Measurements from ENCODE around the gene CCDC28A. TPM values are rescaled to one million over a fixed set of nuclear protein-coding genes. Genes with fewer than 3 reads are reported as not detected.
"Not testable (repeated sequence)": the region's sequence is repeated elsewhere in the genome, so short reads cannot be mapped to it uniquely, and the experiment has no call there.

Gene CCDC28A
- total RNA-seq, 6 donors from 2014 or later = 12.7 to 39.6 (median 22.8) TPM

GRCh38 chr6:138727182-138727581, 46.4 kb upstream of the CCDC28A start:
- no peak for DNase-seq
- H3K4me3 ChIP-seq = no peak overlapping the region
- H3K4me1 ChIP-seq = peaks cover 0 to 11% (median 9%) of the 10 kb centered on the region in 4 donors
- ATAC-seq (ENCODE audit: low FRiP score in 2 of 2) = no peak
- H3K9me3 ChIP-seq = no peaks in the 10 kb centered on the region
- no peak overlapping the region for H3K27ac ChIP-seq
- H3K27me3 ChIP-seq = no peaks in the 10 kb centered on the region
- WGBS, 2 donors = 64 to 67% methylated on average over 3 of the region's 3 CpGs
- no peaks in the 10 kb centered on the region for H3K36me3 ChIP-seq
- TF ChIP-seq POLR2A (IDR thresholded peaks at IDR 0.05) = no peak
- no peak for TF ChIP-seq POLR2AphosphoS5 (IDR thresholded peaks at IDR 0.05)
- TF ChIP-seq EP300 (IDR thresholded peaks at IDR 0.05) = no peak
- TF ChIP-seq CTCF (IDR thresholded peaks at IDR 0.05) = no peak

DNA sequence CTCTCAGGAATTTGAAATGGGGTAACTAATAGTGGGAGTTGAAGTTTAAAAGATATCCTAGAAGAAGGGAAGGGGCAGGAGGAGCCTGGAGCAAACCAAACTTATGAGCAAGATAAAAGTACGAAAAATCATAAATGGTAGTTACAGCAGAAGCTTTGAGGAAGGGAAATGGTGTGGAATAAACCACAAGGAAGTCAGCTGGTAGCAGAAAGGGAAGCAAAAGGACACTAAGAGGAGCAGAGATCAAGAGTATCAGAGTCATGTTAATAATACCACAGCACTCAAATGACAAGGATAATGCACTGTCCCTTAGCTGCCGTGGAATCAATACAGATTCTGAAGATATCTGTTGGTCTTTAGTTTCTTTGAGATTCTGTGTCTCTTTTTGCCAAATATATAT, 44.9 kb upstream of the CCDC28A start:
- peak in 1 of 2 donors; percentile 56 for ATAC-seq (ENCODE audit: low FRiP score in 2 of 2)
- TF ChIP-seq CTCF (IDR thresholded peaks at IDR 0.05) (no peak), POLR2A (IDR thresholded peaks at IDR 0.05) (no peak), POLR2AphosphoS5 (IDR thresholded peaks at IDR 0.05) (no peak), EP300 (IDR thresholded peaks at IDR 0.05) (no peak)
- 63 to 66% methylated on average over 2 of the region's 2 CpGs for WGBS, 2 donors

DNA sequence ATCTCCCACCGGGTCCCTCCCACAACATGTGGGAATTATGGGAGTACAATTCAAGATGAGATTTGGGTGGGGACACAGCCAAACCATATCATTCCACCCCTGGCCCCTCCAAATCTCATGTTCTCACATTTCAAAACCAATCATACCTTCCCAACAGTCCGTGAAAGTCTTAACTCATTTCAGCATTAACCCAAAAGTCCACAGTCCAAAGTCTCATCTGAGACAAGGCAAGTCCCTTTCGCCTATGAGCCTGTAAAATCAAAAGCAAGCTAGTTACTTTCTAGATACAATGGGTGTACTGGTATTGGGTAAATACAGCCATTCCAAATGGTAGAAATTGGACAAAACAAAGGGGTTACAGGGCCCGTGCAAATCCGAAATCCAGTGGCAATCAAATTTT, 43.5 kb upstream of the CCDC28A start:
- WGBS, 2 donors = 91 to 97% methylated on average over 5 of the region's 5 CpGs
- not testable (repeated sequence) for H3K4me1 ChIP-seq; H3K27ac ChIP-seq; DNase-seq; H3K27me3 ChIP-seq; H3K36me3 ChIP-seq; H3K9me3 ChIP-seq; ATAC-seq (ENCODE audit: low FRiP score in 2 of 2); H3K4me3 ChIP-seq

More for the DNA sequence above, 44.9 kb upstream of the CCDC28A start:
- peaks cover 0 to 8% (median 8%) of the 10 kb centered on the region in 4 donors for H3K4me1 ChIP-seq
- H3K36me3 ChIP-seq = no peaks in the 10 kb centered on the region
- no peak overlapping the region for H3K4me3 ChIP-seq
- no peaks in the 10 kb centered on the region for H3K9me3 ChIP-seq
- no peak overlapping the region for H3K27ac ChIP-seq
- H3K27me3 ChIP-seq = no peaks in the 10 kb centered on the region
- no peak for DNase-seq

DNA sequence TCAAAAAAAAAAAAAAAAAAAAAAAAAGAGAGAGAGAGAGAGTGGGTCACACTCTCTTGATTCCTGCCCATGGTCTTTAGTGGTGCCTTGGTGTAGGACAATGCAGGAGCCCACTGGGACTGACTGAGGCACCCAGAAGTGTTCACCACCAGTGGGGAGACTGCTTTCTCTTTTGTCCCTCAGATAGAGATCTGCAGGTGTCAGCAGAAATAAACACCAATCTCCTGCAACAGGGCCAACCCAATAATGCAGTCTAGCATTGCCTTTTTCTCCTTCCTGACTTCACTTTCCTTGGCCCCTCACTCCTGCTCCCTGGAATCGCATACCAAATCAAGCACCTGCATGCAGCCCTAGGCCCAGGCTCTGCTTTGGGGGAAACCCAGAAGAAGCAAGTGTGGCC, 39.0 kb upstream of the CCDC28A start:
- TF ChIP-seq CTCF (IDR thresholded peaks at IDR 0.05) (no peak), EP300 (IDR thresholded peaks at IDR 0.05) (no peak), POLR2A (IDR thresholded peaks at IDR 0.05) (no peak), POLR2AphosphoS5 (IDR thresholded peaks at IDR 0.05) (no peak)
- Histone ChIP-seq H3K4me1 (no peaks in the 10 kb centered on the region), H3K36me3 (no peaks in the 10 kb centered on the region), H3K9me3 (no peaks in the 10 kb centered on the region), H3K27me3 (no peaks in the 10 kb centered on the region), H3K4me3 (no peak overlapping the region), H3K27ac (no peak overlapping the region)
- 100% methylated on average over 1 of the region's 1 CpG for WGBS, 2 donors
- no peak for ATAC-seq (ENCODE audit: low FRiP score in 2 of 2)
- no peak for DNase-seq

DNA sequence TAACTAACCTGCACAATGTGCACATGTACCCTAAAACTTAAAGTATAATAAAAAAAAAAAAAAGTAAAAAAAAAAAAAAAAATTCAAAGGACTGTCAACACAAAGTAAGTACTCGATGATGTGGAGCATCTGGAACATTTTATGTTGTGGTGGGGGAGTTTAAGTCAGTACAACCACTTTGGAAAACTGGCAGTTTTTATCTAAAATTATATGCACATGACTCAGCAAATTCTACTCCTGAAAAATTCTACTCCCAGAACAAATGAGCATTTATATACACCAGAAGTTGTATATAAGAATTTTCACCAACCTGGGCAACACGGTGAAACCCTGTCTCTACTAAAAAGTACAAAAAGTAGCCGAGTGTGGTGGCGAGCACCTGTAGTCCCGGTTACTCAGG, 36.9 kb upstream of the CCDC28A start:
- WGBS, 2 donors = 94 to 95% methylated on average over 5 of the region's 5 CpGs

More for the DNA sequence above, 36.9 kb upstream of the CCDC28A start:
- H3K9me3 ChIP-seq = no peaks in the 10 kb centered on the region
- H3K27ac ChIP-seq = no peak overlapping the region
- DNase-seq = no peak
- no peak overlapping the region for H3K4me3 ChIP-seq
- H3K27me3 ChIP-seq = no peaks in the 10 kb centered on the region
- no peak for ATAC-seq (ENCODE audit: low FRiP score in 2 of 2)
- no peak for TF ChIP-seq CTCF (IDR thresholded peaks at IDR 0.05)
- no peak for TF ChIP-seq EP300 (IDR thresholded peaks at IDR 0.05)
- no peak for TF ChIP-seq POLR2AphosphoS5 (IDR thresholded peaks at IDR 0.05)
- TF ChIP-seq POLR2A (IDR thresholded peaks at IDR 0.05) = no peak
- no peaks in the 10 kb centered on the region for H3K36me3 ChIP-seq
- H3K4me1 ChIP-seq = no peaks in the 10 kb centered on the region

Data from upper lobe of left lung (tissue), 6 donors.